H1 (cell line): ENCODE measurements around the gene HYDIN. TPM values are rescaled to one million over a fixed set of nuclear protein-coding genes. Genes with fewer than 3 reads are reported as not detected.

ENCODE experiments used
- CTCF ChIA-PET: fragments of 300-600 bp; sonication (Branson Sonifier 250); formaldehyde crosslinking; loops from one replicate; lab custom pipeline; 2021; ENCODE audit not compliant: partially characterized antibody; lab: Charles Lee
- POLR2A ChIA-PET: fragments of 300-600 bp; sonication (Branson Sonifier 250); formaldehyde crosslinking; loops from one replicate; lab custom pipeline; 2021; ENCODE audit warnings: inconsistent platforms; ENCODE audit not compliant: partially characterized antibody; lab: Charles Lee
- DNase-seq, 2 experiments: peaks; one replicate each; pipeline versions ENCODE4 v3.0.0 to v3.0.0-alpha.2; 2010 to 2022; ENCODE audit warnings: low spot score in 2 of 2, low read depth in 1 of 2, mixed read lengths in 1 of 2
- FAIRE-seq: peaks from 2 replicates; lab custom pipeline; 2011; peaks lifted over from hg19 to GRCh38; lab: Jason Lieb, UNC
- H2AFZ ChIP-seq: 2 replicates; pipeline ENCODE4 v1.8.1; 2012; ENCODE audit warnings: low read length, inconsistent platforms
- H2AK5ac ChIP-seq: 2 replicates; pipeline ENCODE4 v1.6.1; 2013; ENCODE audit warnings: low read depth, low read length
- H2BK120ac ChIP-seq: replicated peaks from 2 replicates; pipeline ENCODE3; 2013; ENCODE audit warnings: low read depth, low read length, inconsistent platforms
- H2BK12ac ChIP-seq: 2 replicates; pipeline ENCODE4 v1.6.1; 2013; ENCODE audit warnings: low read depth, low read length
- H2BK15ac ChIP-seq: 2 replicates; pipeline ENCODE4 v1.6.1; 2013; ENCODE audit warnings: low read length
- H2BK20ac ChIP-seq: 2 replicates; pipeline ENCODE4 v1.6.1; 2013; ENCODE audit warnings: low read length
- H2BK5ac ChIP-seq: 2 replicates; pipeline ENCODE4 v1.6.1; 2013; ENCODE audit warnings: low read depth, low read length
- H3K14ac ChIP-seq: 2 replicates; pipeline ENCODE4 v1.6.1; 2013; ENCODE audit warnings: inconsistent platforms; ENCODE audit not compliant: insufficient read length
- H3K18ac ChIP-seq: 2 replicates; pipeline ENCODE4 v1.6.1; 2013; ENCODE audit warnings: low read length; ENCODE audit errors: extremely low read depth
- H3K23ac ChIP-seq: 2 replicates; pipeline ENCODE4 v1.6.1; 2013; ENCODE audit warnings: inconsistent platforms; ENCODE audit not compliant: insufficient read length
- H3K23me2 ChIP-seq: 2 replicates; pipeline ENCODE4 v1.6.1; 2013; ENCODE audit warnings: low read depth, low read length
- H3K27ac ChIP-seq: 2 replicates; pipeline ENCODE4 v1.6.1; 2011; ENCODE audit warnings: low read depth, low read length, inconsistent platforms
- H3K27me3 ChIP-seq, 4 experiments: replicated peaks in 1 of 4; 1 replicate in 1 of 4; 2 replicates in 3 of 4; pipeline versions ENCODE4 v1.6.1 to v1.8.1; 2011 to 2013; ENCODE audit warnings: low read length in 3 of 4, mild to moderate bottlenecking in 3 of 4, inconsistent platforms in 2 of 4, mixed read lengths in 2 of 4, moderate library complexity in 1 of 4; ENCODE audit not compliant: control insufficient read depth in 3 of 4, insufficient read depth in 3 of 4; ENCODE audit errors: extremely low read depth in 1 of 4
- H3K36me3 ChIP-seq, 4 experiments: 2 replicates each; pipeline versions ENCODE4 v1.6.1 to v1.8.1; 2011 to 2013; ENCODE audit warnings: mild to moderate bottlenecking in 4 of 4, low read length in 3 of 4, moderate library complexity in 2 of 4, control low read depth in 1 of 4, inconsistent platforms in 1 of 4; ENCODE audit not compliant: insufficient read depth in 4 of 4, control insufficient read depth in 2 of 4
- H3K4ac ChIP-seq: replicated peaks from 2 replicates; pipeline ENCODE3; 2013; ENCODE audit warnings: low read length, low read depth, mixed read lengths, inconsistent platforms; ENCODE audit not compliant: insufficient read length
- H3K4me1 ChIP-seq, 4 experiments: replicated peaks in 1 of 4; 1 replicate in 1 of 4; 2 replicates in 3 of 4; pipeline versions ENCODE4 v1.6.1 to v1.8.1; 2011 to 2013; ENCODE audit warnings: low read length in 3 of 4, inconsistent platforms in 2 of 4, mixed read lengths in 1 of 4; ENCODE audit not compliant: insufficient read depth in 4 of 4, control insufficient read depth in 3 of 4
- H3K4me2 ChIP-seq, 2 experiments: 2 replicates each; pipeline versions ENCODE4 v1.6.1 to v1.8.1; 2011 to 2013; ENCODE audit warnings: low read depth in 2 of 2, low read length in 2 of 2, control low read depth in 1 of 2, inconsistent platforms in 1 of 2, mild to moderate bottlenecking in 1 of 2; ENCODE audit not compliant: insufficient read depth in 1 of 2
- H3K4me3 ChIP-seq, 4 experiments: fragments of 200-600, 300-600 bp in 1 of 4; sonication (generic), shearing (Covaris generic), sonication (Bioruptor Twin) in 1 of 4; 2 replicates each; pipeline versions ENCODE4 v1.5.1 to v1.8.1; 2011 to 2016; ENCODE audit warnings: low read length in 4 of 4, low read depth in 3 of 4, control low read depth in 2 of 4, inconsistent platforms in 2 of 4, mild to moderate bottlenecking in 2 of 4, mixed read lengths in 1 of 4, moderate library complexity in 1 of 4; ENCODE audit not compliant: insufficient read depth in 2 of 4; ENCODE audit errors: extremely low read depth in 1 of 4
- H3K56ac ChIP-seq: replicated peaks from 2 replicates; pipeline ENCODE3; 2013; ENCODE audit warnings: low read depth, mild to moderate bottlenecking, mixed read lengths, low read length, inconsistent platforms; ENCODE audit not compliant: insufficient read length
- H3K79me1 ChIP-seq: 2 replicates; pipeline ENCODE4 v1.6.1; 2013; ENCODE audit warnings: low read depth, low read length, control low read depth
- H3K79me2 ChIP-seq, 2 experiments: 2 replicates each; pipeline versions ENCODE4 v1.6.1 to v1.8.1; 2012 to 2013; ENCODE audit warnings: low read length in 2 of 2, mild to moderate bottlenecking in 2 of 2, inconsistent platforms in 1 of 2; ENCODE audit not compliant: insufficient read depth in 2 of 2, control insufficient read depth in 1 of 2
- H3K9ac ChIP-seq, 4 experiments: replicated peaks in 1 of 4; 1 replicate in 1 of 4; 2 replicates in 3 of 4; pipeline versions ENCODE4 v1.6.1 to v1.8.1; 2011 to 2013; ENCODE audit warnings: low read depth in 3 of 4, low read length in 3 of 4, control low read depth in 2 of 4, mild to moderate bottlenecking in 2 of 4, moderate library complexity in 2 of 4, inconsistent platforms in 1 of 4; ENCODE audit errors: extremely low read depth in 1 of 4
- H3K9me3 ChIP-seq, 2 experiments: 2 replicates each; pipeline versions ENCODE4 v1.6.1 to v1.8.1; 2012 to 2013; ENCODE audit warnings: mild to moderate bottlenecking in 2 of 2, moderate library complexity in 2 of 2, control low read depth in 1 of 2, inconsistent platforms in 1 of 2, low read depth in 1 of 2, low read length in 1 of 2, mixed read lengths in 1 of 2; ENCODE audit not compliant: insufficient read depth in 2 of 2
- H4K20me1 ChIP-seq, 2 experiments: replicated peaks in 1 of 2; 2 replicates each; pipeline versions ENCODE3 to v1.8.1; 2011 to 2013; ENCODE audit warnings: inconsistent platforms in 2 of 2, low read length in 2 of 2, mild to moderate bottlenecking in 1 of 2; ENCODE audit not compliant: insufficient read depth in 2 of 2, control insufficient read depth in 1 of 2
- H4K5ac ChIP-seq: 2 replicates; pipeline ENCODE4 v1.6.1; 2013; ENCODE audit warnings: low read length, low read depth, mixed read lengths, inconsistent platforms; ENCODE audit not compliant: insufficient read length
- H4K8ac ChIP-seq: 2 replicates; pipeline ENCODE4 v1.8.0; 2013; ENCODE audit warnings: mild to moderate bottlenecking, moderate library complexity, low read length, inconsistent platforms; ENCODE audit not compliant: insufficient read depth; ENCODE audit errors: extremely low read depth
- H4K91ac ChIP-seq: replicated peaks from 2 replicates; pipeline ENCODE3; 2013; ENCODE audit warnings: low read length, mixed read lengths, inconsistent platforms; ENCODE audit not compliant: insufficient read length
- ASH2L ChIP-seq: fragments of 200-600, 300-600 bp; sonication (generic); IDR thresholded peaks from one replicate; pipeline ENCODE4 v1.7.1; 2017; ENCODE audit warnings: low read length
- BCL11A ChIP-seq, 2 experiments: IDR thresholded peaks; one replicate each; pipeline ENCODE4 v1.6.1; 2011; ENCODE audit warnings: low read depth in 2 of 2, low read length in 2 of 2, mild to moderate bottlenecking in 2 of 2
- BRCA1 ChIP-seq: IDR thresholded peaks from 2 replicates; pipeline ENCODE4 v1.6.1; 2012; ENCODE audit warnings: low read depth, low read length, improper control_type of control experiment
- EGR1 ChIP-seq: IDR thresholded peaks from 2 replicates; pipeline ENCODE4 v1.6.1; 2011; ENCODE audit warnings: low read depth, low read length, borderline replicate concordance
- FOSL1 ChIP-seq: IDR thresholded peaks from 2 replicates; pipeline ENCODE4 v1.6.1; 2011; ENCODE audit warnings: mild to moderate bottlenecking, low read depth, low read length, moderate library complexity; ENCODE audit not compliant: insufficient read depth
- GTF2F1 ChIP-seq: IDR thresholded peaks from 2 replicates; pipeline ENCODE4 v1.6.1; 2012; ENCODE audit warnings: low read depth, low read length, improper control_type of control experiment, borderline replicate concordance
- JUND ChIP-seq: IDR thresholded peaks from 2 replicates; pipeline ENCODE4 v1.6.1; 2011; ENCODE audit warnings: mild to moderate bottlenecking, improper control_type of control experiment, low read length
- POLR2AphosphoS5 ChIP-seq: IDR thresholded peaks from 2 replicates; pipeline ENCODE4 v1.6.1; 2011; ENCODE audit warnings: low read depth, low read length
- RFX5 ChIP-seq: IDR thresholded peaks from 2 replicates; pipeline ENCODE4 v1.6.1; 2011; ENCODE audit warnings: low read depth, low read length, improper control_type of control experiment, borderline replicate concordance
- SP2 ChIP-seq: IDR thresholded peaks from 2 replicates; pipeline ENCODE4 v1.6.1; 2012; ENCODE audit warnings: mild to moderate bottlenecking, low read length, inconsistent platforms
- SP4 ChIP-seq: IDR thresholded peaks from 2 replicates; pipeline ENCODE4 v1.6.1; 2012; ENCODE audit warnings: low read length, inconsistent platforms
- SRF ChIP-seq: IDR thresholded peaks from 2 replicates; pipeline ENCODE4 v1.6.1; 2011; ENCODE audit warnings: mild to moderate bottlenecking, low read depth, low read length, moderate library complexity
- SUZ12 ChIP-seq: fragments of 200-600 bp; sonication (generic); IDR thresholded peaks from 2 replicates; pipeline ENCODE4 v1.6.1; 2012; ENCODE audit warnings: mild to moderate bottlenecking, inconsistent platforms, low read length, moderate library complexity, mixed read lengths
- TAF1 ChIP-seq: IDR thresholded peaks from 2 replicates; pipeline ENCODE4 v1.6.1; 2011; ENCODE audit warnings: mild to moderate bottlenecking, low read depth, low read length
- TBP ChIP-seq: IDR thresholded peaks from 2 replicates; pipeline ENCODE4 v1.6.1; 2011; ENCODE audit warnings: low read depth, low read length, improper control_type of control experiment
- WGBS, 2 experiments: shearing (Covaris generic) in 1 of 2; methylation state at CpG; one replicate each; pipeline versions ENCODE4 v1.1.6 to v1.1.7; 2013 to 2015; ENCODE audit warnings: low lambda C conversion rate in 2 of 2, mixed read lengths in 2 of 2, inconsistent platforms in 1 of 2, low coverage in 1 of 2, missing lambda C conversion rate in 1 of 2; ENCODE audit not compliant: insufficient replicate concordance in 2 of 2, insufficient coverage in 1 of 2, insufficient read length in 1 of 2; ENCODE audit errors: extremely low coverage in 1 of 2, missing lambda C conversion rate in 1 of 2; 5-methylcytosine and 5-hydroxymethylcytosine counted together
- polyA plus RNA-seq, 7 experiments: library from polyadenylated mRNA; depleted of rRNA in 3 of 7; stranded (reverse) in 5 of 7; unstranded in 2 of 7; fragments of >200 nt in 5 of 7; fragments of 200-250 nt in 2 of 7; gene quantifications; 1 replicate in 5 of 7; 2 replicates in 1 of 7; 4 replicates in 1 of 7; pipeline versions ENCODE4 v1.2.1 to v1.2.3, GENCODE V29; 2011 to 2013; ENCODE audit warnings: missing spikeins in 2 of 7, mixed read lengths in 2 of 7
- total RNA-seq: library from RNA; stranded (reverse); fragmentation: NEBNext Ultra II Directional; extraction: Animal tissue kit (Norgen Biotek cat#: 25700); gene quantifications from 2 replicates; pipeline ENCODE4 v1.2.1, GENCODE V29; 2021

The HYDIN gene
- total and polyA plus RNA-seq, 2 of the 8 experiments (the other 6 are each of a cell fraction or from before 2014, with no cell fraction given): 1.1 to 1.8 TPM

- Histone ChIP-seq H3K23me2 (no peaks in the 10 kb centered on the region; the same call in 1 of the 2 replicates), H3K36me3 (no peaks in the 10 kb centered on the region), H2AFZ (no peak overlapping the region), H4K5ac (no peak overlapping the region), H4K8ac (no peak overlapping the region), H3K79me2 (no peaks in the 10 kb centered on the region), H2BK5ac (no peak overlapping the region), H2AK5ac (no peak overlapping the region), H3K4me1 (peaks cover 0 to 10% (median 5%) of the 10 kb centered on the region in 4 experiments; a peak in 3 of 7 replicates), H3K18ac (no peak overlapping the region), H3K9ac (no peak overlapping the region), H4K91ac (no peak overlapping the region), H3K27ac (no peak overlapping the region), H2BK20ac (no peak overlapping the region), H3K9me3 (0 out of 4 replicates have a peak, but pooled peaks cover 0 to 2% of the 10 kb centered on the region in 2 experiments), H4K20me1 (no peaks in the 10 kb centered on the region), H3K4me3 (no peak overlapping the region), H3K27me3 (no peaks in the 10 kb centered on the region; a peak in 1 of 7 replicates), H3K79me1 (no peaks in the 10 kb centered on the region), H2BK12ac (no peak overlapping the region), H3K4ac (no peak overlapping the region), H3K4me2 (no peak overlapping the region), H3K56ac (no peak overlapping the region), H3K14ac (no peak overlapping the region), H2BK15ac (no peak overlapping the region), H3K23ac (no peak overlapping the region), H2BK120ac (no peak overlapping the region)
- TF ChIP-seq TBP (no peak), SUZ12 (no peak), TAF1 (no peak), ASH2L (no peak), SRF (no peak), SP4 (no peak), BRCA1 (no peak), EGR1 (no peak), GTF2F1 (no peak), BCL11A (IDR thresholded peaks at IDR 0.05; ENCODE audit: low read depth in 2 of 2, low read length in 2 of 2) (no peak), SP2 (no peak), POLR2AphosphoS5 (no peak), FOSL1 (no peak), JUND (no peak), RFX5 (no peak)
- ChIA-PET POLR2A (no interaction called here), CTCF (no interaction called here)
- 91% methylated on average over 5 of the region's 5 CpGs; no CpG with 5 or more reads in 1 of the 2 experiments for whole genome bisulfite sequencing, 2 experiments
- no peak for DNase-seq
- FAIRE-seq: no peak
Observed at GRCh38 chr16:71259086-71259485, 28.6 kb upstream of the HYDIN start.
